Measurements from ENCODE around the gene EXOG.

The EXOG gene

GRCh38 chr3:38567498-38567897 lies 71.4 kb downstream of the EXOG start:
- Histone ChIP-seq H4K20me1 (ENCODE audit: insufficient read depth, low read length) (no peaks in the 10 kb centered on the region), H3K4me2 (ENCODE audit: low read length) (no peak overlapping the region), H3K27ac (ENCODE audit: low read depth, low read length, poor library complexity, severe bottlenecking) (no peak overlapping the region), H3F3A (ENCODE audit: insufficient read depth, low read length) (no peaks in the 10 kb centered on the region), H2AFZ (ENCODE audit: low read length) (no peak overlapping the region), H3K4me3 (ENCODE audit: low read depth, low read length, poor library complexity, severe bottlenecking) (no peak overlapping the region), H3K27me3 (ENCODE audit: insufficient read depth, low read length) (no peaks in the 10 kb centered on the region), H3K9me3 (ENCODE audit: low read length) (no peaks in the 10 kb centered on the region), H3K4me1 (ENCODE audit: insufficient read depth, low read length, severe bottlenecking) (no peaks in the 10 kb centered on the region), H3K79me2 (ENCODE audit: insufficient read depth, low read length) (no peaks in the 10 kb centered on the region), H3K36me3 (ENCODE audit: insufficient read depth, low read length) (no peaks in the 10 kb centered on the region), H3K9me2 (ENCODE audit: low read depth, low read length) (no peaks in the 10 kb centered on the region), H3K9ac (ENCODE audit: low read length) (no peak overlapping the region)
- no peak for TF ChIP-seq EZH2 (IDR thresholded peaks at IDR 0.05; ENCODE audit: borderline replicate concordance, low read length)
- no peak for TF ChIP-seq CTCF (IDR thresholded peaks at IDR 0.05; ENCODE audit: low read length)

- Histone ChIP-seq H3K4me3 (ENCODE audit: low read depth, low read length, poor library complexity, severe bottlenecking) (no peak overlapping the region), H3K36me3 (ENCODE audit: insufficient read depth, low read length) (no peaks in the 10 kb centered on the region), H3K27ac (ENCODE audit: low read depth, low read length, poor library complexity, severe bottlenecking) (no peak overlapping the region)
These were observed 77.0 kb downstream of the EXOG start for GRCh38 chr3:38573111-38573510.

GRCh38 chr3:38573556-38573955 lies 77.4 kb downstream of the EXOG start:
- no peaks in the 10 kb centered on the region for H3K79me2 ChIP-seq (ENCODE audit: insufficient read depth, low read length)
- H3K4me2 ChIP-seq (ENCODE audit: low read length) = no peak overlapping the region
- no peaks in the 10 kb centered on the region for H3K27me3 ChIP-seq (ENCODE audit: insufficient read depth, low read length)
- H3K9ac ChIP-seq (ENCODE audit: low read length) = no peak overlapping the region
- H3F3A ChIP-seq (ENCODE audit: insufficient read depth, low read length) = no peaks in the 10 kb centered on the region
- no peak for TF ChIP-seq CTCF (IDR thresholded peaks at IDR 0.05; ENCODE audit: low read length)
- no peak for TF ChIP-seq EZH2 (IDR thresholded peaks at IDR 0.05; ENCODE audit: borderline replicate concordance, low read length)
- no peak overlapping the region for H2AFZ ChIP-seq (ENCODE audit: low read length)
- H3K4me3 ChIP-seq (ENCODE audit: low read depth, low read length, poor library complexity, severe bottlenecking) = no peak overlapping the region
- no peak overlapping the region for H3K27ac ChIP-seq (ENCODE audit: low read depth, low read length, poor library complexity, severe bottlenecking)
- H3K4me1 ChIP-seq (ENCODE audit: insufficient read depth, low read length, severe bottlenecking) = no peaks in the 10 kb centered on the region
- no peaks in the 10 kb centered on the region for H3K36me3 ChIP-seq (ENCODE audit: insufficient read depth, low read length)
- no peaks in the 10 kb centered on the region for H4K20me1 ChIP-seq (ENCODE audit: insufficient read depth, low read length)
- no peaks in the 10 kb centered on the region for H3K9me2 ChIP-seq (ENCODE audit: low read depth, low read length)
- no peaks in the 10 kb centered on the region for H3K9me3 ChIP-seq (ENCODE audit: low read length)

More at GRCh38 chr3:38573111-38573510, 77.0 kb downstream of the EXOG start:
- H3K4me2 ChIP-seq (ENCODE audit: low read length) = no peak overlapping the region
- TF ChIP-seq EZH2 (IDR thresholded peaks at IDR 0.05; ENCODE audit: borderline replicate concordance, low read length) (no peak), CTCF (IDR thresholded peaks at IDR 0.05; ENCODE audit: low read length) (no peak)
- H3K9me2 ChIP-seq (ENCODE audit: low read depth, low read length) = no peaks in the 10 kb centered on the region
- no peaks in the 10 kb centered on the region for H3K9me3 ChIP-seq (ENCODE audit: low read length)
- no peaks in the 10 kb centered on the region for H3F3A ChIP-seq (ENCODE audit: insufficient read depth, low read length)
- no peak overlapping the region for H2AFZ ChIP-seq (ENCODE audit: low read length)
- no peak overlapping the region for H3K9ac ChIP-seq (ENCODE audit: low read length)
- no peaks in the 10 kb centered on the region for H4K20me1 ChIP-seq (ENCODE audit: insufficient read depth, low read length)
- H3K79me2 ChIP-seq (ENCODE audit: insufficient read depth, low read length) = no peaks in the 10 kb centered on the region
- no peaks in the 10 kb centered on the region for H3K4me1 ChIP-seq (ENCODE audit: insufficient read depth, low read length, severe bottlenecking)
- H3K27me3 ChIP-seq (ENCODE audit: insufficient read depth, low read length) = no peaks in the 10 kb centered on the region

All from OCI-LY1 (cell line).